H1 (cell line): ENCODE results near the gene PPM1L. TPM values are rescaled to one million over a fixed set of nuclear protein-coding genes. Genes with fewer than 3 reads are reported as not detected.

Source experiments
- CTCF ChIA-PET: fragments of 300-600 bp; sonication (Branson Sonifier 250); formaldehyde crosslinking; loops from one replicate; lab custom pipeline; 2021; ENCODE audit not compliant: partially characterized antibody; lab: Charles Lee
- POLR2A ChIA-PET: fragments of 300-600 bp; sonication (Branson Sonifier 250); formaldehyde crosslinking; loops from one replicate; lab custom pipeline; 2021; ENCODE audit warnings: inconsistent platforms; ENCODE audit not compliant: partially characterized antibody; lab: Charles Lee
- DNase-seq, 2 experiments: peaks; one replicate each; pipeline versions ENCODE4 v3.0.0 to v3.0.0-alpha.2; 2010 to 2022; ENCODE audit warnings: low spot score in 2 of 2, low read depth in 1 of 2, mixed read lengths in 1 of 2
- FAIRE-seq: peaks from 2 replicates; lab custom pipeline; 2011; peaks lifted over from hg19 to GRCh38; lab: Jason Lieb, UNC
- H2AFZ ChIP-seq: 2 replicates; pipeline ENCODE4 v1.8.1; 2012; ENCODE audit warnings: low read length, inconsistent platforms
- H2AK5ac ChIP-seq: 2 replicates; pipeline ENCODE4 v1.6.1; 2013; ENCODE audit warnings: low read depth, low read length
- H2BK120ac ChIP-seq: replicated peaks from 2 replicates; pipeline ENCODE3; 2013; ENCODE audit warnings: low read depth, low read length, inconsistent platforms
- H2BK12ac ChIP-seq: 2 replicates; pipeline ENCODE4 v1.6.1; 2013; ENCODE audit warnings: low read depth, low read length
- H2BK15ac ChIP-seq: 2 replicates; pipeline ENCODE4 v1.6.1; 2013; ENCODE audit warnings: low read length
- H2BK20ac ChIP-seq: 2 replicates; pipeline ENCODE4 v1.6.1; 2013; ENCODE audit warnings: low read length
- H2BK5ac ChIP-seq: 2 replicates; pipeline ENCODE4 v1.6.1; 2013; ENCODE audit warnings: low read depth, low read length
- H3K14ac ChIP-seq: 2 replicates; pipeline ENCODE4 v1.6.1; 2013; ENCODE audit warnings: inconsistent platforms; ENCODE audit not compliant: insufficient read length
- H3K18ac ChIP-seq: 2 replicates; pipeline ENCODE4 v1.6.1; 2013; ENCODE audit warnings: low read length; ENCODE audit errors: extremely low read depth
- H3K23ac ChIP-seq: 2 replicates; pipeline ENCODE4 v1.6.1; 2013; ENCODE audit warnings: inconsistent platforms; ENCODE audit not compliant: insufficient read length
- H3K23me2 ChIP-seq: 2 replicates; pipeline ENCODE4 v1.6.1; 2013; ENCODE audit warnings: low read depth, low read length
- H3K27ac ChIP-seq: 2 replicates; pipeline ENCODE4 v1.6.1; 2011; ENCODE audit warnings: low read depth, low read length, inconsistent platforms
- H3K27me3 ChIP-seq, 4 experiments: replicated peaks in 1 of 4; 1 replicate in 1 of 4; 2 replicates in 3 of 4; pipeline versions ENCODE4 v1.6.1 to v1.8.1; 2011 to 2013; ENCODE audit warnings: low read length in 3 of 4, mild to moderate bottlenecking in 3 of 4, inconsistent platforms in 2 of 4, mixed read lengths in 2 of 4, moderate library complexity in 1 of 4; ENCODE audit not compliant: control insufficient read depth in 3 of 4, insufficient read depth in 3 of 4; ENCODE audit errors: extremely low read depth in 1 of 4
- H3K36me3 ChIP-seq, 4 experiments: 2 replicates each; pipeline versions ENCODE4 v1.6.1 to v1.8.1; 2011 to 2013; ENCODE audit warnings: mild to moderate bottlenecking in 4 of 4, low read length in 3 of 4, moderate library complexity in 2 of 4, control low read depth in 1 of 4, inconsistent platforms in 1 of 4; ENCODE audit not compliant: insufficient read depth in 4 of 4, control insufficient read depth in 2 of 4
- H3K4ac ChIP-seq: replicated peaks from 2 replicates; pipeline ENCODE3; 2013; ENCODE audit warnings: low read length, low read depth, mixed read lengths, inconsistent platforms; ENCODE audit not compliant: insufficient read length
- H3K4me1 ChIP-seq, 4 experiments: replicated peaks in 1 of 4; 1 replicate in 1 of 4; 2 replicates in 3 of 4; pipeline versions ENCODE4 v1.6.1 to v1.8.1; 2011 to 2013; ENCODE audit warnings: low read length in 3 of 4, inconsistent platforms in 2 of 4, mixed read lengths in 1 of 4; ENCODE audit not compliant: insufficient read depth in 4 of 4, control insufficient read depth in 3 of 4
- H3K4me2 ChIP-seq, 2 experiments: 2 replicates each; pipeline versions ENCODE4 v1.6.1 to v1.8.1; 2011 to 2013; ENCODE audit warnings: low read depth in 2 of 2, low read length in 2 of 2, control low read depth in 1 of 2, inconsistent platforms in 1 of 2, mild to moderate bottlenecking in 1 of 2; ENCODE audit not compliant: insufficient read depth in 1 of 2
- H3K4me3 ChIP-seq, 4 experiments: fragments of 200-600, 300-600 bp in 1 of 4; sonication (generic), shearing (Covaris generic), sonication (Bioruptor Twin) in 1 of 4; 2 replicates each; pipeline versions ENCODE4 v1.5.1 to v1.8.1; 2011 to 2016; ENCODE audit warnings: low read length in 4 of 4, low read depth in 3 of 4, control low read depth in 2 of 4, inconsistent platforms in 2 of 4, mild to moderate bottlenecking in 2 of 4, mixed read lengths in 1 of 4, moderate library complexity in 1 of 4; ENCODE audit not compliant: insufficient read depth in 2 of 4; ENCODE audit errors: extremely low read depth in 1 of 4
- H3K56ac ChIP-seq: replicated peaks from 2 replicates; pipeline ENCODE3; 2013; ENCODE audit warnings: low read depth, mild to moderate bottlenecking, mixed read lengths, low read length, inconsistent platforms; ENCODE audit not compliant: insufficient read length
- H3K79me1 ChIP-seq: 2 replicates; pipeline ENCODE4 v1.6.1; 2013; ENCODE audit warnings: low read depth, low read length, control low read depth
- H3K79me2 ChIP-seq, 2 experiments: 2 replicates each; pipeline versions ENCODE4 v1.6.1 to v1.8.1; 2012 to 2013; ENCODE audit warnings: low read length in 2 of 2, mild to moderate bottlenecking in 2 of 2, inconsistent platforms in 1 of 2; ENCODE audit not compliant: insufficient read depth in 2 of 2, control insufficient read depth in 1 of 2
- H3K9ac ChIP-seq, 4 experiments: replicated peaks in 1 of 4; 1 replicate in 1 of 4; 2 replicates in 3 of 4; pipeline versions ENCODE4 v1.6.1 to v1.8.1; 2011 to 2013; ENCODE audit warnings: low read depth in 3 of 4, low read length in 3 of 4, control low read depth in 2 of 4, mild to moderate bottlenecking in 2 of 4, moderate library complexity in 2 of 4, inconsistent platforms in 1 of 4; ENCODE audit errors: extremely low read depth in 1 of 4
- H3K9me3 ChIP-seq, 2 experiments: 2 replicates each; pipeline versions ENCODE4 v1.6.1 to v1.8.1; 2012 to 2013; ENCODE audit warnings: mild to moderate bottlenecking in 2 of 2, moderate library complexity in 2 of 2, control low read depth in 1 of 2, inconsistent platforms in 1 of 2, low read depth in 1 of 2, low read length in 1 of 2, mixed read lengths in 1 of 2; ENCODE audit not compliant: insufficient read depth in 2 of 2
- H4K20me1 ChIP-seq, 2 experiments: replicated peaks in 1 of 2; 2 replicates each; pipeline versions ENCODE3 to v1.8.1; 2011 to 2013; ENCODE audit warnings: inconsistent platforms in 2 of 2, low read length in 2 of 2, mild to moderate bottlenecking in 1 of 2; ENCODE audit not compliant: insufficient read depth in 2 of 2, control insufficient read depth in 1 of 2
- H4K5ac ChIP-seq: 2 replicates; pipeline ENCODE4 v1.6.1; 2013; ENCODE audit warnings: low read length, low read depth, mixed read lengths, inconsistent platforms; ENCODE audit not compliant: insufficient read length
- H4K8ac ChIP-seq: 2 replicates; pipeline ENCODE4 v1.8.0; 2013; ENCODE audit warnings: mild to moderate bottlenecking, moderate library complexity, low read length, inconsistent platforms; ENCODE audit not compliant: insufficient read depth; ENCODE audit errors: extremely low read depth
- H4K91ac ChIP-seq: replicated peaks from 2 replicates; pipeline ENCODE3; 2013; ENCODE audit warnings: low read length, mixed read lengths, inconsistent platforms; ENCODE audit not compliant: insufficient read length
- BCL11A ChIP-seq, 2 experiments: IDR thresholded peaks; one replicate each; pipeline ENCODE4 v1.6.1; 2011; ENCODE audit warnings: low read depth in 2 of 2, low read length in 2 of 2, mild to moderate bottlenecking in 2 of 2
- CEBPB ChIP-seq: IDR thresholded peaks from 2 replicates; pipeline ENCODE4 v1.6.1; 2012; ENCODE audit warnings: low read depth, low read length
- CREB1 ChIP-seq: IDR thresholded peaks from 2 replicates; pipeline ENCODE4 v1.6.1; 2012; ENCODE audit warnings: inconsistent platforms
- EGR1 ChIP-seq: IDR thresholded peaks from 2 replicates; pipeline ENCODE4 v1.6.1; 2011; ENCODE audit warnings: low read depth, low read length, borderline replicate concordance
- EP300 ChIP-seq, 2 experiments: IDR thresholded peaks; 1 replicate in 1 of 2; 2 replicates in 1 of 2; pipeline ENCODE4 v1.6.1; 2011 to 2012; ENCODE audit warnings: low read depth in 2 of 2, low read length in 2 of 2, mild to moderate bottlenecking in 2 of 2, borderline replicate concordance in 1 of 2, inconsistent platforms in 1 of 2, moderate library complexity in 1 of 2
- HDAC6 ChIP-seq: IDR thresholded peaks from one replicate; pipeline ENCODE4 v1.7.1; 2012; ENCODE audit warnings: low read depth, mild to moderate bottlenecking, inconsistent platforms, low read length, moderate library complexity
- NANOG ChIP-seq: IDR thresholded peaks from 2 replicates; pipeline ENCODE4 v1.6.1; 2011; ENCODE audit warnings: low read length, low read depth, mild to moderate bottlenecking, inconsistent platforms; ENCODE audit not compliant: insufficient read depth, poor library complexity, severe bottlenecking
- PHF8 ChIP-seq: fragments of 200-600 bp; sonication (generic); conservative IDR thresholded peaks from 2 replicates; pipeline ENCODE4 v1.7.1; 2012; ENCODE audit warnings: low read depth, mild to moderate bottlenecking, inconsistent platforms, low read length, moderate library complexity
- RBBP5 ChIP-seq: IDR thresholded peaks from 2 replicates; pipeline ENCODE4 v1.7.1; 2012; ENCODE audit warnings: low read depth, mild to moderate bottlenecking, inconsistent platforms, low read length, moderate library complexity, borderline replicate concordance
- SIN3A ChIP-seq, 2 experiments: IDR thresholded peaks in 1 of 2; conservative IDR thresholded peaks in 1 of 2; 2 replicates each; pipeline ENCODE4 v1.6.1; 2011 to 2012; ENCODE audit warnings: low read length in 2 of 2, improper control_type of control experiment in 1 of 2, low read depth in 1 of 2, mild to moderate bottlenecking in 1 of 2
- SIX5 ChIP-seq: IDR thresholded peaks from 2 replicates; pipeline ENCODE4 v1.6.1; 2011; ENCODE audit warnings: mild to moderate bottlenecking, low read depth, low read length
- SRF ChIP-seq: IDR thresholded peaks from 2 replicates; pipeline ENCODE4 v1.6.1; 2011; ENCODE audit warnings: mild to moderate bottlenecking, low read depth, low read length, moderate library complexity
- TCF12 ChIP-seq: IDR thresholded peaks from 2 replicates; pipeline ENCODE4 v1.6.1; 2011; ENCODE audit warnings: low read depth, mild to moderate bottlenecking, low read length
- polyA plus RNA-seq, 7 experiments: library from polyadenylated mRNA; depleted of rRNA in 3 of 7; stranded (reverse) in 5 of 7; unstranded in 2 of 7; fragments of >200 nt in 5 of 7; fragments of 200-250 nt in 2 of 7; gene quantifications; 1 replicate in 5 of 7; 2 replicates in 1 of 7; 4 replicates in 1 of 7; pipeline versions ENCODE4 v1.2.1 to v1.2.3, GENCODE V29; 2011 to 2013; ENCODE audit warnings: missing spikeins in 2 of 7, mixed read lengths in 2 of 7
- total RNA-seq: library from RNA; stranded (reverse); fragmentation: NEBNext Ultra II Directional; extraction: Animal tissue kit (Norgen Biotek cat#: 25700); gene quantifications from 2 replicates; pipeline ENCODE4 v1.2.1, GENCODE V29; 2021
- TF ChIP-seq, protein P1 (sequence below): IDR thresholded peaks from 2 replicates; pipeline ENCODE4 v1.6.1; 2011; ENCODE audit warnings: low read length, improper control_type of control experiment

The PPM1L gene
- total and polyA plus RNA-seq, 2 of the 8 experiments (the other 6 are each of a cell fraction or from before 2014, with no cell fraction given): 2.8 to 18.1 TPM

GRCh38 chr3:160996811-160997210 is 240.8 kb downstream of the PPM1L start:
- Histone ChIP-seq H3K36me3 (no peaks in the 10 kb centered on the region), H3K27me3 (peaks cover 0 to 1% (median 0%) of the 10 kb centered on the region in 4 experiments; a peak in 1 of 7 replicates), H2BK120ac (no peak overlapping the region), H3K9ac (no peak overlapping the region), H3K14ac (no peak overlapping the region), H2BK12ac (no peak overlapping the region), H3K9me3 (0 out of 4 replicates have a peak, but pooled peaks cover 0 to 4% of the 10 kb centered on the region in 2 experiments), H3K79me2 (no peaks in the 10 kb centered on the region), H3K79me1 (no peaks in the 10 kb centered on the region), H2BK15ac (no peak overlapping the region), H3K4ac (no peak overlapping the region), H2AK5ac (no peak overlapping the region), H2BK20ac (no peak overlapping the region), H3K4me1 (peaks cover 0 to 4% (median 0%) of the 10 kb centered on the region in 4 experiments; a peak in 1 of 7 replicates), H3K4me3 (no peak overlapping the region), H3K18ac (no peak overlapping the region), H4K91ac (no peak overlapping the region), H4K20me1 (no peaks in the 10 kb centered on the region), H3K4me2 (no peak overlapping the region), H3K27ac (no peak overlapping the region), H4K5ac (no peak overlapping the region), H2AFZ (no peak overlapping the region), H3K23me2 (no peaks in the 10 kb centered on the region), H2BK5ac (no peak overlapping the region), H3K23ac (no peak overlapping the region), H4K8ac (no peak overlapping the region), H3K56ac (no peak overlapping the region)
- ChIA-PET POLR2A (no interaction called here), CTCF (interaction anchor here (1.3 kb wide), 1 partner anchor 9 kb away, joined by 3 read pairs; no protein-coding TSS in a partner anchor)
- DNase-seq: no peak
- no peak for FAIRE-seq
- TF ChIP-seq RBBP5 (no peak), CREB1 (no peak), TCF12 (no peak), NANOG (no peak), EGR1 (no peak), PHF8 (no peak), SRF (no peak), SIX5 (no peak), HDAC6 (no peak), EP300 (IDR thresholded peaks at IDR 0.05; ENCODE audit: borderline replicate concordance in 1 of 2, low read depth in 2 of 2, low read length in 2 of 2) (no peak), BCL11A (IDR thresholded peaks at IDR 0.05; ENCODE audit: low read depth in 2 of 2, low read length in 2 of 2) (no peak), SIN3A (conservative IDR thresholded peaks at IDR 0.05 in 1 of 2, IDR thresholded peaks at IDR 0.05 in 1 of 2; ENCODE audit: low read depth in 1 of 2, low read length in 2 of 2) (no peak), CEBPB (no peak)
- TF ChIP-seq, protein P1, sequence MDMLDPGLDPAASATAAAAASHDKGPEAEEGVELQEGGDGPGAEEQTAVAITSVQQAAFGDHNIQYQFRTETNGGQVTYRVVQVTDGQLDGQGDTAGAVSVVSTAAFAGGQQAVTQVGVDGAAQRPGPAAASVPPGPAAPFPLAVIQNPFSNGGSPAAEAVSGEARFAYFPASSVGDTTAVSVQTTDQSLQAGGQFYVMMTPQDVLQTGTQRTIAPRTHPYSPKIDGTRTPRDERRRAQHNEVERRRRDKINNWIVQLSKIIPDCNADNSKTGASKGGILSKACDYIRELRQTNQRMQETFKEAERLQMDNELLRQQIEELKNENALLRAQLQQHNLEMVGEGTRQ: no peak
